ENCODE measurements around the gene HP. TPM values are rescaled to one million over a fixed set of nuclear protein-coding genes. Genes with fewer than 3 reads are reported as not detected.
"Not testable (repeated sequence)": the region's sequence is repeated elsewhere in the genome, so short reads cannot be mapped to it uniquely, and the experiment has no call there.

The HP gene
- polyA plus RNA-seq, 3 donors: 49.0 to 576 (median 128) TPM

DNA sequence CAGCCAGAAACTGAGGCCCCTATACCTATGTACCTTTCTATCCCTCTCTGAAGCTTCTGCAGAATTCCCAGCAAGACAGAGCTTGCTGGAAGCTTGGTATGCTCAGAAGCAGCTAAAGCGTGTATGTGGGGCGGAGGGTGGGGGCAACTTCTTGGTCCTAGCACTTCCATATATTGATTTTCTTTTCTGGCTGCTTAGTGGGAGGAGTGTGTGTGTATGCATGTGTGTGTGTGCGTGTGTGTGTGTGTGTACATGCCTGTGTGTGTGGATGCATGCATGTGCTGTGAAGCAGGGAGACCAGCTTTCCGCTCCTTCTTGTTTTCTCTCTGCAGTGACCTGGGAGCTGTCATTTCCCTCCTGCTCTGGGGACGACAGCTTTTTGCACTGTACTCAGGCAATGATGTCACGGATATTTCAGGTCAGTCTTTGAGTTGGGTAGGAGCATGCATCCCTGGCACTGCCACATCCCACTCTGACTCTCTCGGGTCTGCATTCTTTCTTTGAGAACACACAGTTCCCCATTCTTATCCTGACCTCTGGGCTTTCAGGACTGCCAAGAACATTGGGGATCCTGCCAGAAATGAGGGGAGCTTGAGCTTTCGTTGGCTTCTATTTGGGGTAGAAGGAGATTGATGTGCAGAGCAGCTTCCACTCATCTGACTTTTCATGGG lies 19.4 kb downstream of the HP start:
- H3K27ac ChIP-seq (ENCODE audit: low read depth, low read length): no peak overlapping the region
- 71 to 72% (median 71%) methylated on average over 8 of the region's 8 CpGs for WGBS, 3 donors

DNA sequence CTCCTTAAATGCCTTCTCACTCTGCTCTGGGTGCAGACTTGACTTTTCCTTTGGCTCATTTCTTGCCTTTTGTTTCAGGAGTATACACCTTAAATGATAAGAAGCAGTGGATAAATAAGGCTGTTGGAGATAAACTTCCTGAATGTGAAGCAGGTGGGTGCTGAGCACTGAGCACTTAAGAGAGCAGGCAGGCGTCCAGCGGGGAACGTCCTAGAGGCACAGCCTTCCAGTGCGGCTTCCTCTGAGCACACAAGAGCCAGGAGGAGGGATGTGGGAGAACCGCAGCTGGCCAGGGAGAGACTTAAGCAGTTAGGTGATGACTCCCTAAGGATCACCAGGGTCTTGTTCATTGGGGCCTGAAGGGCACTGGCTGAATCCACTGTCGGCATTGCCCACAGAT lies 20.8 kb downstream of the HP start:
- not testable (repeated sequence) for H3K27ac ChIP-seq (ENCODE audit: low read depth, low read length)
- WGBS, 3 donors: 25 to 55% (median 42%) methylated on average over 1 to 2 of the region's 6 CpGs

- not testable (repeated sequence) for H3K27ac ChIP-seq (ENCODE audit: low read depth, low read length)
- WGBS, 3 donors: 94 to 100% (median 99%) methylated on average over 2 of the region's 5 CpGs
These were observed 22.8 kb downstream of the HP start for GRCh38 chr16:72076991-72077706.

- no peak overlapping the region for H3K27ac ChIP-seq (ENCODE audit: low read depth, low read length)
- 44 to 63% (median 61%) methylated on average over 3 of the region's 3 CpGs for WGBS, 3 donors
These were observed 29.6 kb downstream of the HP start for GRCh38 chr16:72083778-72084404.

DNA sequence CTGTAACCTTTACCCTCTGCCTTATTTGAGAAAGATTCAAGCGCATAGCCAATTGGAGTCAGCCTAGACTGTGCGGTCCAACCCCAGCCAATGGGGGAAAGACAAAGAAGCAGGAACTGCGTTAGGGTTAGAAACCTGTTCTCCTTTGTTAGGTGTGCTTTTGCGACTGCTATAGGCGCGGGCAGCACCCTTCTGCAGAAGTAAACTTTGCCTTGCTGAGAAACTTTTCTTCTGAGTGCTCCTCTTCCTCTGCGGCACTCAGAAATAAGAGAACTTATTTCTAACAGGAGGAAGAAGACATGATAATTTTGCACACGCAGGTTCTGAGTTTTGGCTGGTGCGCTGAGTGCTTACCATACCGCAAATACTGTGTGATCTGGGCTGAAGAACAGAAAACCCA lies 30.1 kb downstream of the HP start:
- H3K27ac ChIP-seq (ENCODE audit: low read depth, low read length): no peak overlapping the region
- 97 to 99% (median 98%) methylated on average over 10 of the region's 10 CpGs for WGBS, 3 donors

DNA sequence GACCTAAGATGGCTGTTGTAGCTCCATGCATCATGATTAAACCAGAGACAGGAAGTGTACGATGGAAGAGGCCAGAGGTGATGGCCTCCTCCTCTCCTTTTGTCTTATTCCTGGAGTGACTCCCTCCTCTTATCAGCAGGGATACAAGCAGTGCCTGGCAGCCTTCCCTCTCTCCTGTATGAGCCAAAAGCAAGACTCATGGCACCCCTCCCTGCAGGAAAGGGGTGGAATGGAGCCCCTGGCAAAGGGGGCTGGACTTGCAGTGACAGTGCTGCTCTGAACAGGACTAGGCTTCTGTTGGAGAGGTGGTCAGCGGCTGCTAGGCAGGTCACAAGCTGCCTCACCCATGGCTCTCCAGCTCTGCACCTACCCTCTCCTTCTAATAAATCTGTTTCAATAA lies 30.7 kb downstream of the HP start:
- 81 to 92% (median 90%) methylated on average over 2 of the region's 2 CpGs for WGBS, 3 donors
- no peak overlapping the region for H3K27ac ChIP-seq (ENCODE audit: low read depth, low read length)

GRCh38 chr16:72091217-72091616 lies 36.9 kb downstream of the HP start:
- 65 to 87% (median 77%) methylated on average over 3 of the region's 3 CpGs for WGBS, 3 donors
- H3K27ac ChIP-seq (ENCODE audit: low read depth, low read length): no peak overlapping the region

DNA sequence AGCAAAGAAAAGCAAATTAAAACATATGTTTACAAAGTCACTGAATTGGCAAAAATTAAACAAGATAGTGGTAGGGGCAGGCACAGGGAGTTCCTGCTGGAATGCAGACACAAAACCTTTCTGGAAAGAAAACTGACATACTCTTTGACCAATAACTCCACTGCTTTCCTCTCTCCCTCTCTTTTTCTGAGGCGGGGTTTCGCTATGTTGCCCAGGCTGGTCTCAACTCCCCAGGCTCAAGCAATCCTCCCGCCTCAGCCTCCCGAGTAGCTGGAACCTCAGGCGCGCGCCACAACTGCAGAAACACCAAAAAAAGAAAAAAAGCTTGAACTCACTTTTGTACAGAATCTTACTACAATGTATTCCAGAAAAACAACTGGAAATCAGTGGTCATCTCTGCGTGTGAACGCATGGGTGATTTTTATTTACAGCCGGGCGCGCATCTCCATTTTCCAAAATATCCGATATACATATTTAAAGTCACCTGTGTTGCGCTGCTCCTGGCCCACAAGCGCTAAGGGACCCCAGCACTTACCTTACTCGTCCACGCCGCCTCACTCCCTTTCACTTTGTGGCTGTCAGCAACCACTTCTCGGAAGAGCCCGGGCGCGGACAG lies 38.6 kb downstream of the HP start:
- no peak overlapping the region for H3K27ac ChIP-seq (ENCODE audit: low read depth, low read length)
- 1% methylated on average over 22 of the region's 22 CpGs for WGBS, 3 donors

DNA sequence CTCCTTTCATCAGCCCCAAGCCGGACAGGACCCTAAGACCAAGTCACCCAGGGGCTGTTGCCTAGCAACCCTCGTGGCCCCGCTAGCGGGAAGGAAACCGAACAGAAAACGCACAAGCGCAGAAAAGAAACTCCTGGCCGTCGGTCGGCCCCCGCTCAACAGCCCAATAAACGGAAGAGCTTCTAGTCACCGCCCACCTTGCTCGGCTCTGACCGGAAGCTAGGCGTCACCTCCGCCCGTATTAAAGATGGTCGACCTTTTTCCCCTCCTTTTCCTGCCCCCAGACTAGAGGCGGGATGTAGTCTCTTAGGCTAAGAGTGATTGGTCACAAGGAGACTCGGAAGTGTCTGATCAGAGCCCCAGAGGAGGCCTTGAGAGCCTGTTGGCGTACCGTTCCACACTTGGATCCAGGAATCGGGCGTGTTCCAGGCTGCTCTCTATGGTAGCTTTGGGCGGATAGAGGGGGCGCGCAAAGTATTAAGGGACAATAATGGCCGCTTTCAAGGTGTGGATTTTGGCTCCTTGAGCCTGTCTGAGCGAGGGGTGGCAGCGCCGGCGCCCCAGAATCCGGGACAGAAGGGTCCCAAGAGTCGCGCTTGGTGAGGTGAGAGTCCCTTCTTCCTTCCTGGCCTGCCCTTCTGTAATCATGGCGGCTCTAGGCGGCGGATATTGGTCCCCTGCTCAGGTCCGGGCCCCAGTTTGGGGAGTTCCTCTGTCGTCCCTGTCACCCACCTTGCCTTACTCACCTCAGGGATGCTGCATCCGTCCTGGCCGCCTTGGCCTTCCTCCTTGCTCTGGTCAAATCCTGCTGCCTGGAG lies 39.4 kb downstream of the HP start, which contains the start of the genes DHX38 and TXNL4B:
DHX38 (plus strand) TSS at position 400 of the 818 bp plus-strand sequence. CDS start 2,311 bp downstream, outside the sequence.
TXNL4B (minus strand) TSS at position 173 of the 818 bp plus-strand sequence. CDS start 2,871 bp downstream, outside the sequence.
- H3K27ac ChIP-seq (ENCODE audit: low read depth, low read length): peak within 1 kb of the TSS; percentile 83
- WGBS, 3 donors: 0 to 1% (median 0%) methylated on average over 43 of the region's 43 CpGs

- H3K27ac ChIP-seq (ENCODE audit: low read depth, low read length): no peak overlapping the region
- WGBS, 3 donors: 2 to 3% (median 2%) methylated on average over 11 of the region's 11 CpGs
These were observed 39.9 kb downstream of the HP start for GRCh38 chr16:72094266-72094610.

- WGBS, 3 donors: 76 to 84% (median 84%) methylated on average over 15 of the region's 15 CpGs
These were observed 44.6 kb downstream of the HP start for GRCh38 chr16:72098936-72099335.

DNA sequence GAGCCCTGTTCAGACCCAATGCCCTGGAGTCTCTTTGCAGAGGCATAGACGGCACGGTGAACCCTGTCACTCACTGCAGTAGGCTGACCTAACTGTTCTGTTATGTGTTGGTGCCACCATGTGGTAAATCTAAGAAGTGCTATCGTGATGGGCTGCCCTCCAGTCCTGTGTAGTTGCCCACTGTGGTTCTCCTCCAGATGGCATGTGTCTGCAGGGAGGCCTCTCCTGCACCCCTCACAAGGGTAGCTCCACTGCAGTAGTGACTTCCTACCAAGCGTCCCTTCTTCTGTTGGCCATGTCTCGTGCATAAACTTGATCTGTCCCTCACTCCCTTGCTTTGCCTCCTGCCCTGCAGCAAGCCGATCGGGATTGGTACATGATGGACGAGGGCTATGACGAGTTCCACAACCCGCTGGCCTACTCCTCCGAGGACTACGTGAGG lies 45.1 kb downstream of the HP start:
- 55 to 71% (median 68%) methylated on average over 12 of the region's 12 CpGs for WGBS, 3 donors
- H3K27ac ChIP-seq (ENCODE audit: low read depth, low read length): no peak overlapping the region

More at GRCh38 chr16:72098936-72099335, 44.6 kb downstream of the HP start:
- H3K27ac ChIP-seq (ENCODE audit: low read depth, low read length): no peak overlapping the region

DNA sequence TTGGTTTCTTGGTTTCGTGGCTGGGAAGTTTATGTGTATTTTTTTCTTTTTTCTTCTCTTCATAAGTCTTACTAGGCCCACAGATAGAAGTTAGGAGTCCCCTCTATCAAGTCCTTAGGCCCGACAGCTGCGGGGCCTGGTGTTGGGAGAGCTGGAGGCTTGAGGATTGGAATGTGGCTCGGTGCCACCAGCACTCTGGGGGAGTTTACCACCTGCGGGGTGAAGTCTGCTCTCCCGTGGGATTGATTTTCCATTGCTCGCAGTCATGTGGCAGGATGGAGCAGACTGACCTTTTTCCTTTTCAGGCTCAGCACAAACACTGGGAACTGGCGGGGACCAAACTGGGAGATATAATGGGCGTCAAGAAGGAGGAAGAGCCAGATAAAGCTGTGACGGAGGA lies 46.9 kb downstream of the HP start:
- 56 to 84% (median 80%) methylated on average over 10 of the region's 10 CpGs for WGBS, 3 donors
- no peak overlapping the region for H3K27ac ChIP-seq (ENCODE audit: low read depth, low read length)

- WGBS, 3 donors: 94 to 96% (median 94%) methylated on average over 9 of the region's 9 CpGs
- no peak overlapping the region for H3K27ac ChIP-seq (ENCODE audit: low read depth, low read length)
These were observed 50.6 kb downstream of the HP start for GRCh38 chr16:72104905-72105304.

DNA sequence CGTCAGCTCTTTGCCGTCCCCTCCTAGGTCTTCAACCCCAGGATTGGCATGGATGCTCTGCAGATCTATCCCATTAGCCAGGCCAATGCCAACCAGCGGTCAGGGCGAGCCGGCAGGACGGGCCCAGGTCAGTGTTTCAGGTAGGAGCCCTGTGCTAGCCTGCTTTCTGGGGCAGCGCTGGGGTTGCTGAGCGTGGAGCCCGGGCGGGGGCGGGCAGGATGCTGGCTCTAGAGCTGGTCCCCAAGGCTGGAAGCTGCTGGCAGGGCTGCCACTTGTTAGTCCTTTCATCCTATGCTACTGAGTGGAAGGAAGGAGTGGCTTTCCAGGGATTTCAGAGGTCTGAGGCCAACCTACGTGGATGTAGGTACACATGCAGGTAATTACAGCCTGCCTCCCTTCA lies 51.7 kb downstream of the HP start:
- WGBS, 3 donors: 97 to 98% (median 97%) methylated on average over 12 of the region's 12 CpGs
- no peak overlapping the region for H3K27ac ChIP-seq (ENCODE audit: low read depth, low read length)

DNA sequence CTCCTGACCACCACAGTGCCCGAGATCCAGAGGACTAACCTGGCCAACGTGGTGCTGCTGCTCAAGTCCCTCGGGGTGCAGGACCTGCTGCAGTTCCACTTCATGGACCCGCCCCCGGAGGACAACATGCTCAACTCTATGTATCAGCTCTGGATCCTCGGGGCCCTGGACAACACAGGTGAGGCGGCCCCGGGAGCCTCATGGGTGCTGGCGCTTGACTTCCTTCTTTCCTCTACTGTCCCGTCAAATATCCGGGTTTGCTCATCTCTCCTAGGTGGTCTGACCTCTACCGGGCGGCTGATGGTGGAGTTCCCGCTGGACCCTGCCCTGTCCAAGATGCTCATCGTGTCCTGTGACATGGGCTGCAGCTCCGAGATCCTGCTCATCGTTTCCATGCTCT lies 53.1 kb downstream of the HP start:
- H3K27ac ChIP-seq (ENCODE audit: low read depth, low read length): no peak overlapping the region
- WGBS, 3 donors: 93 to 97% (median 93%) methylated on average over 17 of the region's 17 CpGs

DNA sequence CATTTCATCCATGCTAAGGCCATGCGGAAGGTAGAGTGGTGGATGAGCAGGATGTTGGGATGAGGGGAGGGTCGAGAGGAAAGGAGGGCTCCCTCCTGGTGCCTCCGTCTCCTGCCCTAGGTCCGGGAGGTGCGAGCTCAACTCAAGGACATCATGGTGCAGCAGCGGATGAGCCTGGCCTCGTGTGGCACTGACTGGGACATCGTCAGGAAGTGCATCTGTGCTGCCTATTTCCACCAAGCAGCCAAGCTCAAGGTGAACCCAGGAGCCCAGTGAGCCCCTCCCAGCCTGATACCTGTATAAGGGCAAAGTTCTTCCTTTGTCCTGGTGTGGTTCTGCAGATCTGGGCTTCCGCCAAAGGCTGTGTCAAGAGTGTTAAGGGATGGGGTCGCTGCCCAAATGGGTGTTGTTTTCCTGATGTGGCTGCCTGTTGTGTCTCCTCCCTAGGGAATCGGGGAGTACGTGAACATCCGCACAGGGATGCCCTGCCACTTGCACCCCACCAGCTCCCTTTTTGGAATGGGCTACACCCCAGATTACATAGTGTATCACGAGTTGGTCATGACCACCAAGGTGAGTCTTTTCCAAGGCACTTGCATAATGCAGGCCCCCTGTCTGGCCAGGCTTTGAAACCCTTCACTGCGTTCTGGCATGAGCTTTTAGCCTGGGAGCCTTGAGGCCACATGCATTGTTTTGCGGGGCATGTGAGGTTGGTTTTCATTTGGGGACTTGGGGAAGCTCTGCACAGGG lies 54.2 kb downstream of the HP start:
- 82 to 91% (median 89%) methylated on average over 16 of the region's 16 CpGs for WGBS, 3 donors
- H3K27ac ChIP-seq (ENCODE audit: low read depth, low read length): no peak overlapping the region

Measured in adipose tissue (tissue), 3 donors.